ENCODE measurements around the gene OR8B2.
A peak's percentile ranks its signal among the peaks of the same experiment; 100 is the strongest.
"Not testable (repeated sequence)": the region's sequence is repeated elsewhere in the genome, so short reads cannot be mapped to it uniquely, and the experiment has no call there.

OR8B2 gene, protein sequence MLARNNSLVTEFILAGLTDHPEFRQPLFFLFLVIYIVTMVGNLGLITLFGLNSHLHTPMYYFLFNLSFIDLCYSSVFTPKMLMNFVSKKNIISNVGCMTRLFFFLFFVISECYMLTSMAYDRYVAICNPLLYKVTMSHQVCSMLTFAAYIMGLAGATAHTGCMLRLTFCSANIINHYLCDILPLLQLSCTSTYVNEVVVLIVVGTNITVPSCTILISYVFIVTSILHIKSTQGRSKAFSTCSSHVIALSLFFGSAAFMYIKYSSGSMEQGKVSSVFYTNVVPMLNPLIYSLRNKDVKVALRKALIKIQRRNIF

DNA sequence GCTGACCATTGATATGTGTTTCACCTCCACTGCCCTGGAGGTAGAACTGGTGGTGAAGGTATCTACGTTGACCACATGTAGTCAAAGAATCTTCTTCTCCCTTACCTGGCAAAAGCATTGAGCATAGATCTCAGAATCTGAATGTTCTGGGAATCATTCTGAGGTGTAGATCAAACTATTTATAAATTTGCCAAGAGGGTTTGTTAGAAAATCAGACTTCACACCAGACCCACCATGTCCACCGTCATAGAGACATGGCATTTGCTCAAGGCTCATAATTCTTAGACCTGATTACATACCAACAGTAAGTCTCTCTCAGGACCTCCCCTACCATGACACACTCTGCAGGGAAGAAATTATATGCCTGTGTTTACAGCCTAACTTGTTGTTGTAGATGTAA lies at the start of gene OR8B2:
Gene OR8B2 (minus strand): TSS at position 101 of the 400 bp plus-strand sequence. CDS start 1,156 bp downstream, outside the sequence.
- DNase-seq (ENCODE audit: low read depth in 2 of 2): no peak

DNA sequence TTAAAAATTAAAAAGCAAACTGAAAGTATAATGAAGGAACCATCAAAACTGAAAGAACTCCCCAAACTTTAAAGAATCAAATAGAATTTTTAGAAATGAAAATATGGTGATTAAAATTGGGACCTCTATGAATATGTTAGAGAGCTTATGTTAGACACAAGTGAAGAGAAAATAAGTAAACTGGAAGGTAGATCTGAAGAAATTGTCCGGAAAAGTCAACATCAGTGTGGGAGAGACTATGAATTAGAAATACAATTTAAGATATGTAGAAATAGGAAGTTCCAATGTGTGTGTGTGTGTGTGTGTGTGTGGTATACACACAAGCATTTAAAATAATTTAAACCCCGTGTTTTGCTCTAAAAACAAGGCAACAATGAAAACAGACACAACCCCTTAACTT lies 45.3 kb upstream of the OR8B2 start:
- DNase-seq (ENCODE audit: low read depth in 2 of 2): no peak

DNA sequence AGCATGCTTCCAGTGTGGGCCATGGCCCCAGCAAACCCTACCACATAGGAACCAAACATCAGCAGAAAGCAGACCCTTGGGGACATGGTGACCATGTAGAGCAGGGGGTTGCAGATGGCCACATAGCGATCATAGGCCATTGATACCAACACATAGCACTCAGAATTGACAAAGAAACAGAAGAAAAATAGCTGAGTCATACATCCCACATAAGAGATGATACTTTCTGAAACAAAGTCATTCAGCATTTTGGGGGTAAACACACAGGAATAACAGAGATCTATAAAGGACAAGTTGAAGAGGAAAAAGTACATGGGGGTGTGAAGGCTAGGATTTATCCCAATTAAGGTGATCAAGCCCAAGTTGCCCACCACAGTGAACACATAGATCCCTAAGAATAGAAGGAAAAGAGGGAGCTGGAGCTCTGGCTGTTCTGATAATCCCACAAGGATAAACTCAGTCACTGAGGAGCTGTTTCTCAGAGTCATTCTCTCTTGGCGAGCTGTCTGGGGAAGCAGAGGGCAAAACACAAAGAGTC lies 40.2 kb upstream of the OR8B2 start, which contains the start of gene OR8B4:
Gene OR8B4 (minus strand): TSS at position 488 of the 538 bp plus-strand sequence. CDS start 0 bp downstream, at position 488.
- no peak for DNase-seq (ENCODE audit: low read depth in 2 of 2)

DNA sequence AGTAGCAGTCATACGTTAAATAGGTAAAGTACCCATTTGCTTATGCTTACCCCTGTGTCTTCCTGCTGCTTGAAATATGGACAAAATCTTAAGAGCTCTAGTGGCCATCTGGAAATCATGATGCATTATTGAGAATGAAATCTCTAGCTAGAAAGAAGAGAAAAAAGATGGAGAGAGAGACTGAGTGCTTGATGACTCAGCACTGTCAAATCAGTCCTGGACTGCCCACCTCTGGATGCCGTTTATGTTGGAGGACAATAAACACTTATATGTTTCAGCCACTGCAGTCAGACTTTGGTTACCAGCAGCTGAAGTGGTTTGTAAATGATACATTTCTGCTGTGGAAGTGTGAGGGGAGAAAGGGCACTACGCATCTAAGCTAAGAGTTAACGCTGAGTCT lies 36.7 kb upstream of the OR8B2 start:
- DNase-seq (ENCODE audit: low read depth in 2 of 2): no peak

DNA sequence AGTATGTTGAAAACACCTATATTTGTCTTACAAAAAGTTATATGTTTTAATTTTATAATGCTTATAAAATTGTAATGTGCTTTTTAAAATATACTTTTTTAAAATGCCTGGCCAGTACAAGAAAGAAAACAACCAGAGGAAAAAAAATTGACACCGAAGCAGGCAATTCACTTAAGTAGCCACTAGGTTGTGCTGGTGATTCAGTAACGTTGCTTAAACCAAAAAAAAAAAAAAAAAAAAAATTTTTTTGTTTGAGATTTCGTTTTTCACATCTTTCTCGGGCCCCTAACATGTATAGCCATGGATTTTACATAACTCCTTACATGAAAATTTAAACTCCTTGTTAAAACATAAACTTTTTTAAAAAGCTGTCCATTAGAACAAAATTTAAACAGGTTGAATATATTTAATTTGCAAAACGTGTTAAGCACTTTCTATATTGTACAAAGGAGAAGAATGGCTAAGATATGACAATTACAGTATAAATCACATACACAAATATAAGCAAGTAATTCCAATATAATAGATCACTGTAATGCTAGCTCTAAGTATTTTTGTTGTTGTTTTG lies 31.1 kb upstream of the OR8B2 start:
- no peak for DNase-seq (ENCODE audit: low read depth in 2 of 2)

DNA sequence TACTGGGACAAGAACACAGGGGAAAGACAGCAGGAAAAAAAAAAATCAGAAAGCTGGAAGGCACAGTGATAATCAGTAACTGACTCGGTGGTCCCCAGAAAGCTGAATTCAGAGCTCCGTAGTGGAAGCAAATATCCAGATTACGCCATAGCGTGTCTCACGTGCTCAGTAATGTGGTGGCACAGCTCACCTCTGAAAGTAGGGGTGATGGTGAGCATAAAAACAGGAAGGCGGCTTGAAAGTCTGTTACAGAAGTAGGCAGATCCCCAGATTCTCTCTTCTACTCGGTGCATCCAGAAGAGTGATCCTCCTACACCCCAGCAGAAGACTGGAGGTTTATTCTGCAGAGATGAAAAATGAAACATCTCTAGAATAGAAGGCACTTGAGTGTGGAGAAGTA lies 25.6 kb upstream of the OR8B2 start:
- DNase-seq (ENCODE audit: low read depth in 2 of 2): no peak

DNA sequence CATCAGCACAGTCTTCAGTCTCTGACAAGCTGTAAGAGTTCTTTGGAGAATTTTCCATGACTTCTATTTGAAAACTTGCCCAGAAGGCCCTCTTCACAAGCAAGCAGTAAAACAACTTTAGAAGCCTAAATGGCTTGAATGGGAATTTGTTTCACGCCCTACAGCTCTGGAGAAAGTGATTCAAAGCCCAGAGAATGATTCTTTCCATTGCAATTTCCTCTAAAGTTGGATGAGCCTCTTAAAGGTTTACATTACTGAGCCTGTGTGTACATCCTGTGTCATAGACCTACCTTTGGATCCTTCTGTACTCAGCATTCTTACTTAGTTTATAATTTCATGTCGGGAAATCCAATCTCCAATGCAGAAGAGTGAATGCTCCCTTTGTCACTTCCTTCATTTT lies 21.3 kb upstream of the OR8B2 start:
- DNase-seq (ENCODE audit: low read depth in 2 of 2): no peak

DNA sequence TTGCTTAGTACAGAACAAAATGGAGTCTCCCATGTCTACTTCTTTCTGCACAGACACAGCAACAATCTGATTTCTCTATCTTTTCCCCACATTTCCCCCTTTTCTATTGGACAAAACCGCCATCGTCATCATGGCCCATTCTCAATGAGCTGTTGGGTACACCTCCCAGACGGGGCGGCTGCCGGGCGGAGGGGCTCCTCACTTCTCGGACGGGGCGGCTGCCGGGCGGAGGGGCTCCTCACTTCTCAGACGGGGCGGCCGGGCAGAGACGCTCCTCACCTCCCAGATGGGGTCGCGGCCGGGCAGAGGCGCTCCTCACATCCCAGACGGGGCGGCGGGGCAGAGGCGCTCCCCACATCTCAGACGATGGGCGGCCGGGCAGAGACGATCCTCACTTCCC lies 18.9 kb upstream of the OR8B2 start:
- DNase-seq (ENCODE audit: low read depth in 2 of 2): not testable (repeated sequence)

DNA sequence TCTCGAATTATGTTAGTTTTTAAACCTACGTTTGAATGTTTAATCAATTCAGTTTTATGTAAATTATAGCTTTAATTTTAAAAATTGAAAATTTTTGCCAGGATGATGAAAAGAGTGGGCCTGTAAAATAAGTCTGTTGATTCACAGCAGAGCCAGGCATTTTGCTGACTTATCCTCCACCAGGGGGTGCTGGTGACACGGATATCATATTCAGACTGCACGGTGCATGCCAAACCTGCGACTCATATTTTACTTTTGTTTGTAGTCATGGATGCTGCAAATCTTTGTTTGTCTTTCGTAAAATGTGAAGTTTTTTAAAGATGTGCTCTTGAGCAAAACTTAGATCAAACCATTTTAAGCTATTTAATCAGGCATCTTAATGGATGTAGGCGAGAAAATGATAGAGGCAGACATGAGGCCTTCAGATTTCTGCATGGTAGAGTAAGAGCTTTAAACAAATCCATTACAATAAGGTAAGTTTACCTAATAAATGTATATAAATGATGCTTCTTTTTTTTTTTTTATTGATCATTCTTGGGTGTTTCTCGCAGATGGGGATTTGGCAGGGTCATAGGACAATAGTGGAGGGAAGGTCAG lies 18.1 kb upstream of the OR8B2 start:
- DNase-seq (ENCODE audit: low read depth in 2 of 2): peak; percentile 42 to 54

DNA sequence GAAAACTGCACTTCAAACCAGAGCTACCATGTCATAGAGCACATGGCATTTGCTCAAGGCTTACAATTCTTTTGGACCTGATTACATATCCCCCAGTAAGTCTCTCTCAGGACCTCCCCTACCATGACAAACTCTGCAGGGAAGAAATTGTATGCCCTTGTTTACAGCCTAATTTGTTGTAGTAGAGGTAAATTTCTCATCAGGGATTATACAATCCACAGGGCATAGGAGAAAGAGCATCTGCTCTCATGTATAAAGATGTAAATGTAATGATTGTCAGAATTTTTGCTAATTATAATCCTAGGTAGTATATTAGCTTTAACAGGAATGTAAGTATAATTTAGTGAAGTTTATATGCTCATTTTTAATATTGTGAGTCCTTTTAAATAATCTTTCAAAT lies 14.6 kb upstream of the OR8B2 start, which contains the start of gene OR8B3:
Gene OR8B3 (minus strand): TSS at position 101 of the 400 bp plus-strand sequence. CDS start 1,673 bp downstream, outside the sequence.
- DNase-seq (ENCODE audit: low read depth in 2 of 2): no peak

DNA sequence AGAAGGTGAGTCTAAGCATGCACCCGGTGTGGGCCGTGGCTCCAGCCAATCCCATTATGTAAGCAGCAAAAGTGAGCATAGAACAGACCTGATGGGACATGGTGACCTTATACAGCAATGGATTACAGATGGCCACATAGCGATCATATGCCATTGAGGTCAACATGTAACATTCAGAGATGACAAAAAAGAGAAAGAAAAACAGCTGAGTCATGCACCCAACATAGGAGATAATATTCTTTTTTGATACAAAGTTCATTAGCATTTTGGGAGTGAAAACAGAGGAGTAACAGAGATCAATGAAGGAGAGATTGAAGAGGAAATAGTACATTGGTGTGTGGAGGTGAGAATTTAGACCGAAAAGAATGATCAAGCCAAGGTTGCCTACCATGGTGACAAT lies 12.5 kb upstream of the OR8B2 start:
- not testable (repeated sequence) for DNase-seq (ENCODE audit: low read depth in 2 of 2)

DNA sequence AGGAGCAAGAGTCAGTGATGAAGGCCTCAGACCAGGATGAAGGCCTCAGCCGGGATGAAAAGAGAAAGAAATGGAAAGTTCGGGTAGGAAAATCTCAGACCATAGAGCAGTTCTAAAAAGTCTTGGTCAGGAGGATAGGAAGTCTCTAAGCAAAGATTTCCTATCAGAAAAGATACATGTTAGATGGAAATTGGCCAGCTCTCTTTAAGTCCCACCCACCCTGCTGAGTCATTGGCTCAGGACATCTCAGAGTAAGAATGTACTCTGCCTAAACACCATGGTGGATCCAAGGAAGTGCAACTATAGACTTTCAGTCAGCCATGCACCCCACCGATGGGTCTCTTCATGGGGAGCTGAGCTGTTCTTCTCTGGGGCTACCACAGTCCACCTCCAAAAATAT lies 10.1 kb upstream of the OR8B2 start:
- DNase-seq (ENCODE audit: low read depth in 2 of 2): no peak

DNA sequence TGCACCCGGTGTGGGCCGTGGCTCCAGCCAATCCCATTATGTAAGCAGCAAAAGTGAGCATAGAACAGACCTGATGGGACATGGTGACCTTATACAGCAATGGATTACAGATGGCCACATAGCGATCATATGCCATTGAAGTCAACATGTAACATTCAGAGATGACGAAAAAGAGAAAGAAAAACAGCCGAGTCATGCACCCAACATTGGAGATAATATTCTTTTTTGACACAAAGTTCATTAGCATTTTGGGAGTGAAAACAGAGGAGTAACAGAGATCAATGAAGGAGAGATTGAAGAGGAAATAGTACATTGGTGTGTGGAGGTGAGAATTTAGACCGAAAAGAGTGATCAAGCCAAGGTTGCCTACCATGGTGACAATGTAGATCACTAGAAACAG lies 1.4 kb downstream of the OR8B2 start:
- DNase-seq (ENCODE audit: low read depth in 2 of 2): not testable (repeated sequence)

DNA sequence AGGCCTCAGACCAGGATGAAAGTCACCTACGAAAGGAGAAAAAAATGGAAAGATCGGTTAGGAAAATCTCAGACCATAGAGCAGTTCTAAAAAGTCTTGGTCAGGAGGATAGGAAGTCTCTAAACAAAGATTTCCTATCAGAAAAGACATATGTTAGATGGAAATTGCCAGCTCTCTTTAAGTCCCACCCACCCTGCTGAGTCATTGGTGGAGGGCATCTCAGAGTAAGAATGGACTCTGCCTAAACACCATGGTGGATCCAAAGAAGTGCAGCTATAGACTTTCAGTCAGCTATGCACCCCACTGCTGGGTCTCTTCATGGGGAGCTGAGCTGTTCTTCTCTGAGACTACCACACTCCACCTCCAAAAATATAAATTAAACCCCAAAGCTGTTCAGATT lies 3.7 kb downstream of the OR8B2 start:
- DNase-seq (ENCODE audit: low read depth in 2 of 2): no peak

DNA sequence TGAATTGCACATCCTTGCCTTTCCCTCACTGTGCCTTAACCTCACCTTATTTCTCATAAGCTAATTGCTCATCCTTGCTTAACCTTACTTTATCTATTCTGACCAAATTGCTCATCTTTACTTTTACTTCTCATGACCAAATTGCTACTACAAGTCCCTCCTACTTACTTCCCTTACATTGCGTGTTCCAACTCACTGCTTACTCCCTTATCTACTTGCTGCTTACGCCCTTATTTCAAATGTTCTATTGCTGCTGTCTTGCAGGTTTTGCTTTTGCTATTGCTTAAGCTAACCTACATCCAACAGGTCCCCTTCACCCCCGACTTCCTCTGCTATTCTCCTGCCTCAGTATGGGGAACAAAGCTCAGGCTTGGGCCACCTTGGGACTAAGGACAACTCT lies 8.0 kb downstream of the OR8B2 start:
- no peak for DNase-seq (ENCODE audit: low read depth in 2 of 2)

DNA sequence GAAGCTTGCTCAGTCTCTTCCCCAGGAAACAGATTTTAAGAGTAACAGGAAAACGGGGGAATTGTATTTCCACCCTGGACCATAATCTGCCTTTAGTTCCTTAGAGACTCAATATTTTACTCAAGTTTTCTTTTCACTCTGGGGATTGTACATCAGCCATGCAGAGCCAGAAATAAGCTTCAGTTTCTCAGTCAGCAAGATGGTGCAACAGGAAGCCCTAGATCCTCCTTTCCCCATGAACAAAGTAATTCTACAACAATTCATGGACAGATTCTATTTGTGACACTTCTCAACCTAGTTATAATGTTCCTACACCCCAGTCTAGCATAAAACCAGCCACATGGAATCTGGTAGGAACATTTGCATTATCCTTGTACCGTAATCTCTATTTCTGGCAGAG lies 24.7 kb downstream of the OR8B2 start:
- no peak for DNase-seq (ENCODE audit: low read depth in 2 of 2)

DNA sequence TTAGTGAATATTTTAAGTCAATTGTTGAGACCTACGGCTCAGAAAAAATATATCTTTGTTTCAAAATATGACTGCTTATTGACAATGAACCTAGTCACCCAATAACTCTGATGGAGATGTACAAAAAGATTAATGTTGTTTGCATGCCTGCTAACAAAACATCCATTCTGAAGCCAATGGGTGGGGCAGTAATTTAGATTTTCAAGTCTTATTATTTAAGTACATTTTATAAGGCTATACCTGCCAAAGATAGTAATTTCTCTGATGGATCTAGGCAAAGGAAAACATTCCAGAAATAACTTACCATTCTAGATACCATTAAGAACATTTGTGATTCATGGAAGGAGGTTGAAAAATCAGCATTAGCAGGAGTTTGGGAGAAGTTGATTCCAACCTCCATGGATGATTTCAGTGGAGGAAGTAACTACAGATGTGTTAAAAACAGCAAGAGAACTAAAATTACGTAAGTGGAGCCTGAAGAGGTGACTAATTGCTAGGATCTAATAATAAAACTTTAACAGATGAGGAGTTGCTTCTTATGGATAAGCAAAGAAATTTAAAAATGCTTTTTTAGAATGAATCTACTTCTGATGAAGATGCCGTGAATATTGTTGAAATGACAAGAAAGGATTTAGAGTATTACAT lies 37.9 kb downstream of the OR8B2 start:
- DNase-seq (ENCODE audit: low read depth in 2 of 2): no peak

DNA sequence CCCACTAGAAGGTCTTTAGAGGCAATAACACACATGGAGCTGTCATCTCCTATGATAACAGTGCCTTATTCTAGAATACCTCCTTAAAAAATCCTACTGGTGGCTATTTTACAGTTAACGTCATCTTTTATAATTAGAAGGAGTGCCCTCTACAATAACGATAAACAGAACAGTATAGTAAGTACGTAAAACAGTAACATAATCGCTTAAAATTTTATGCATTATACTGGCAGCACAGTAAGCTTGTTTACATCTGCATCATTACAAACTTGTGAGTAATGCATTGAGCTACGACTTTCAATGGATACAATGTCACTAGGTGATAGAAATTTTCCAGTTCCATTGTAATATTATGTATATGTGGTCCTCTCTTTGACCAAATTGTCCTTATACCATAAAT lies 40.0 kb downstream of the OR8B2 start:
- no peak for DNase-seq (ENCODE audit: low read depth in 2 of 2)

DNA sequence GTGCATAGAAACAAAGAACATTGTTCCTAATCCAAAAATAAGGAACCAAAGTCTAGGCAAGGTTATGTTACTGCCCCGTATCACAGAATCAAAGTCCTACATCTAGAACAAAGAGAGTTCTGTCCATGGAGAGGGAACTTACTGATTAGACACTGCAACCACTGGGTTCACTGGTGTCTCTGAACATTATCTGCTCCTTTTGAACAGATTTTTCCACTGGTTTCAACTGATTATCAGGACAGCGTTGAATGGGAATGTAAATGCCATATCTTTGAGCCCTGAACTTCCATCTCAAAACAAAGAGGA lies 44.2 kb downstream of the OR8B2 start:
- DNase-seq (ENCODE audit: low read depth in 2 of 2): no peak

DNA sequence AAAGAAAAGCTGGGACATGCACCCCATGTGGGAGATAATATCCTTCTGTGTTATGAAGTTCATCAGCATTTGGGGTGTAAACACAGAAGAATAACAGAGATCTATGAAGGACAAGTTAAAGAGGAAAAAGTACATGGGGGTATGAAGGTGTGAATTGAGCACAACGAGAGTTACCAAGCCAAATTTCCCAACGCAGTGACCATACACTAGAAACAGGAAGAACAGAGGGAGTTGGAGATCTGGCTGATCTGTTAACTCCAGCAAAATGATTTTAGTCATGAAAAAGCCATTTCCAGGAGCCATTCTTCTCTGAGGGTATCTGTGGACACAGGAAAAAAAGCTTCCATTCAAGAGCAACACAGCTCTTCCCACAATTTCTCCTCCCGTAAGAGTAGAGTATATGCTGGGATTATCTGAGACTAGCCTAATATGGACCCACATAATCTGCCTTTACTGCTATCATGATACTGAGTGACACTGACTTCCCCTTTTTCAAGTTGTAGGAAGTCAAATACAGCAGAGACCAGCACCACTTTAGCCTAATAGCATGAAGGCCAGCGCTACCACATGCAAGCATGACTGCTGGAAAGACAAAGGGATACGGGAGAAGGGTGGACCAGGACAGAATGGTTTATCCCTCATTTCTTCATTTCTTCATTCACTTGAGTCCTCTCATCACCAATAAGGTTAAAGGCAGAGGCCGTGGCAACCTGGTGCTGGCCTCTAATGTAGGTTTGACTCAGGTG lies 44.7 kb downstream of the OR8B2 start:
- DNase-seq (ENCODE audit: low read depth in 2 of 2): no peak

Data from stimulated activated CD4-positive, alpha-beta T cell treated with anti-CD3 and anti-CD28 coated beads, Interleukin-4, amount 100 ng/mL, for 48 hours (primary cell).